Measurements from ENCODE around the gene HNRNPCL1. TPM values are rescaled to one million over a fixed set of nuclear protein-coding genes. Genes with fewer than 3 reads are reported as not detected.
"Not testable (repeated sequence)": the region's sequence is repeated elsewhere in the genome, so short reads cannot be mapped to it uniquely, and the experiment has no call there.

Gene HNRNPCL1
- not detected in 2 replicates for total RNA-seq (2014; rRNA removed; shearing (Covaris generic))
- polyA plus RNA-seq (2016; fragmentation: Nextera tagmentation; extraction: Ambion mirVana) = not detected in 2 replicates
- long read RNA-seq = 0 reads

GRCh38 chr1:12848620-12849019 is at the start of gene HNRNPCL1:
Gene HNRNPCL1, minus strand, starts transcription at chr1:12848720. Its CDS starts 431 bp downstream, at chr1:12848289.
- not testable (repeated sequence) for H2AFZ ChIP-seq; H3K36me3 ChIP-seq (ENCODE audit: insufficient read depth); H3F3A ChIP-seq (replicated peaks; ENCODE audit: low read depth); H4K20me1 ChIP-seq (replicated peaks; ENCODE audit: insufficient read depth); DNase-seq (ENCODE audit: low spot score); H3K4me2 ChIP-seq; ATAC-seq; H3K4me1 ChIP-seq (ENCODE audit: insufficient read depth); H3K4me3 ChIP-seq; H3K27ac ChIP-seq (ENCODE audit: low read depth); H3K27me3 ChIP-seq (ENCODE audit: insufficient read depth); H3K9me2 ChIP-seq (ENCODE audit: insufficient read depth); H3K27me3 Mint-ChIP-seq (ENCODE audit: insufficient read depth, low read depth, poor library complexity); H3K4me1 Mint-ChIP-seq; H3K79me2 ChIP-seq (replicated peaks; ENCODE audit: insufficient read depth); H3K4me3 Mint-ChIP-seq; H3K27ac Mint-ChIP-seq
- Mint-ChIP-seq H3K36me3 (ENCODE audit: low read depth) (peaks cover 21% of the 10 kb centered on the region; the same call in 2 of the 3 replicates), H3K9me3 (peaks cover 84% of the 10 kb centered on the region)

GRCh38 chr1:12898170-12898569 is 49.6 kb upstream of the HNRNPCL1 start, which contains the start of gene PRAMEF10:
Gene PRAMEF10, minus strand, starts transcription at chr1:12898270. Its CDS starts 2,423 bp downstream, at chr1:12895847.
- not testable (repeated sequence) for H3F3A ChIP-seq (replicated peaks; ENCODE audit: low read depth); H3K4me3 ChIP-seq; ATAC-seq; H3K36me3 Mint-ChIP-seq (ENCODE audit: low read depth); H3K4me1 ChIP-seq (ENCODE audit: insufficient read depth); H2AFZ ChIP-seq; H3K9me3 Mint-ChIP-seq; H3K9me2 ChIP-seq (ENCODE audit: insufficient read depth); H3K27me3 ChIP-seq (ENCODE audit: insufficient read depth); H3K4me1 Mint-ChIP-seq; H4K20me1 ChIP-seq (replicated peaks; ENCODE audit: insufficient read depth); H3K4me3 Mint-ChIP-seq; H3K27me3 Mint-ChIP-seq (ENCODE audit: insufficient read depth, low read depth, poor library complexity); DNase-seq (ENCODE audit: low spot score); H3K27ac Mint-ChIP-seq; H3K27ac ChIP-seq (ENCODE audit: low read depth); H3K4me2 ChIP-seq; H3K36me3 ChIP-seq (ENCODE audit: insufficient read depth); H3K79me2 ChIP-seq (replicated peaks; ENCODE audit: insufficient read depth)

- not testable (repeated sequence) for H3K4me2 ChIP-seq; H2AFZ ChIP-seq; ATAC-seq; H3F3A ChIP-seq (replicated peaks; ENCODE audit: low read depth); H3K36me3 Mint-ChIP-seq (ENCODE audit: low read depth); H3K27me3 Mint-ChIP-seq (ENCODE audit: insufficient read depth, low read depth, poor library complexity); H3K4me1 ChIP-seq (ENCODE audit: insufficient read depth); H3K4me1 Mint-ChIP-seq; DNase-seq (ENCODE audit: low spot score); H3K79me2 ChIP-seq (replicated peaks; ENCODE audit: insufficient read depth); H3K9me2 ChIP-seq (ENCODE audit: insufficient read depth); H3K4me3 ChIP-seq; H3K27ac ChIP-seq (ENCODE audit: low read depth); H3K27ac Mint-ChIP-seq; H4K20me1 ChIP-seq (replicated peaks; ENCODE audit: insufficient read depth); H3K36me3 ChIP-seq (ENCODE audit: insufficient read depth); H3K27me3 ChIP-seq (ENCODE audit: insufficient read depth); H3K4me3 Mint-ChIP-seq
- H3K9me3 Mint-ChIP-seq = peaks cover 30% of the 10 kb centered on the region
These were observed 37.6 kb upstream of the HNRNPCL1 start, which contains the start of gene PRAMEF4 for GRCh38 chr1:12886101-12886500. Gene PRAMEF4, minus strand, starts transcription at chr1:12886201. Its CDS starts 2,807 bp downstream, at chr1:12883394.

- ATAC-seq; H3K4me1 ChIP-seq (ENCODE audit: insufficient read depth); H3K27me3 ChIP-seq (ENCODE audit: insufficient read depth); H3K79me2 ChIP-seq (replicated peaks; ENCODE audit: insufficient read depth); H3K4me1 Mint-ChIP-seq; H3K4me3 ChIP-seq; H3K27ac Mint-ChIP-seq; H3K27ac ChIP-seq (ENCODE audit: low read depth); H4K20me1 ChIP-seq (replicated peaks; ENCODE audit: insufficient read depth); H3K4me3 Mint-ChIP-seq; H3F3A ChIP-seq (replicated peaks; ENCODE audit: low read depth); H3K36me3 Mint-ChIP-seq (ENCODE audit: low read depth); H3K9me2 ChIP-seq (ENCODE audit: insufficient read depth); H3K27me3 Mint-ChIP-seq (ENCODE audit: insufficient read depth, low read depth, poor library complexity); DNase-seq (ENCODE audit: low spot score); H3K36me3 ChIP-seq (ENCODE audit: insufficient read depth); H2AFZ ChIP-seq; H3K4me2 ChIP-seq: not testable (repeated sequence)
- peaks cover 21% of the 10 kb centered on the region for H3K9me3 Mint-ChIP-seq
These were observed 29.9 kb upstream of the HNRNPCL1 start for GRCh38 chr1:12878453-12878852.

GRCh38 chr1:12863131-12863880 is 14.8 kb upstream of the HNRNPCL1 start:
- H3K4me1 Mint-ChIP-seq; H4K20me1 ChIP-seq (replicated peaks; ENCODE audit: insufficient read depth); DNase-seq (ENCODE audit: low spot score); H3K27me3 ChIP-seq (ENCODE audit: insufficient read depth); H3K4me3 Mint-ChIP-seq; H3F3A ChIP-seq (replicated peaks; ENCODE audit: low read depth); H3K9me2 ChIP-seq (ENCODE audit: insufficient read depth); H3K27ac ChIP-seq (ENCODE audit: low read depth); H2AFZ ChIP-seq; H3K27me3 Mint-ChIP-seq (ENCODE audit: insufficient read depth, low read depth, poor library complexity); H3K4me3 ChIP-seq; H3K36me3 ChIP-seq (ENCODE audit: insufficient read depth); ATAC-seq; H3K27ac Mint-ChIP-seq; H3K79me2 ChIP-seq (replicated peaks; ENCODE audit: insufficient read depth); H3K4me2 ChIP-seq; H3K4me1 ChIP-seq (ENCODE audit: insufficient read depth): not testable (repeated sequence)
- Mint-ChIP-seq H3K36me3 (ENCODE audit: low read depth) (peaks cover 12% of the 10 kb centered on the region; the same call in 2 of the 3 replicates), H3K9me3 (peaks cover 58% of the 10 kb centered on the region)

GRCh38 chr1:12856786-12857185 is 8.3 kb upstream of the HNRNPCL1 start, which contains the start of gene PRAMEF2:
Gene PRAMEF2, plus strand, starts transcription at chr1:12857086. Its CDS starts 1,924 bp downstream, at chr1:12859010.
- H3K27ac Mint-ChIP-seq; H3K4me3 ChIP-seq; H3K36me3 ChIP-seq (ENCODE audit: insufficient read depth); H3F3A ChIP-seq (replicated peaks; ENCODE audit: low read depth); H3K4me1 Mint-ChIP-seq; DNase-seq (ENCODE audit: low spot score); ATAC-seq; H3K9me2 ChIP-seq (ENCODE audit: insufficient read depth); H2AFZ ChIP-seq; H4K20me1 ChIP-seq (replicated peaks; ENCODE audit: insufficient read depth); H3K27me3 Mint-ChIP-seq (ENCODE audit: insufficient read depth, low read depth, poor library complexity); H3K4me1 ChIP-seq (ENCODE audit: insufficient read depth); H3K27me3 ChIP-seq (ENCODE audit: insufficient read depth); H3K27ac ChIP-seq (ENCODE audit: low read depth); H3K4me3 Mint-ChIP-seq; H3K79me2 ChIP-seq (replicated peaks; ENCODE audit: insufficient read depth); H3K4me2 ChIP-seq: not testable (repeated sequence)
- Mint-ChIP-seq H3K9me3 (peaks cover 91% of the 10 kb centered on the region), H3K36me3 (ENCODE audit: low read depth) (peaks cover 22% of the 10 kb centered on the region; the same call in 2 of the 3 replicates)
